ENCODE results near the gene KIF19.

Gene KIF19

GRCh38 chr17:74325376-74325742 lies 667 bp upstream of the KIF19 start:
- no peaks in the 10 kb centered on the region for H3K36me3 ChIP-seq (replicated peaks)
- in situ Hi-C loops (cut with HindIII; ENCODE audit: low pct_ligation_motif_present, low sequenced_read_pairs): no loop called here
- H3K27me3 ChIP-seq (replicated peaks): peaks cover 8% of the 10 kb centered on the region
- no peak for TF ChIP-seq CTCF (IDR thresholded peaks at IDR 0.05; ENCODE audit: low read depth, low read length, missing control alignments)
- no peak for DNase-seq
- H3K4me3 ChIP-seq (ENCODE audit: low read depth, low read length): no peak overlapping the region
- no peak overlapping the region for H3K27ac ChIP-seq

- no peak for DNase-seq
- no peak for TF ChIP-seq CTCF (IDR thresholded peaks at IDR 0.05; ENCODE audit: low read depth, low read length, missing control alignments)
- H3K4me3 ChIP-seq (ENCODE audit: low read depth, low read length): no peak overlapping the region
These were observed 480 bp downstream of the KIF19 start for GRCh38 chr17:74326506-74326905.

GRCh38 chr17:74328487-74328886 lies 2.5 kb downstream of the KIF19 start:
- Histone ChIP-seq H3K27me3 (replicated peaks) (peaks cover 8% of the 10 kb centered on the region), H3K27ac (no peak overlapping the region), H3K4me3 (ENCODE audit: low read depth, low read length) (no peak overlapping the region), H3K36me3 (replicated peaks) (no peaks in the 10 kb centered on the region)
- TF ChIP-seq CTCF (IDR thresholded peaks at IDR 0.05; ENCODE audit: low read depth, low read length, missing control alignments): no peak
- in situ Hi-C loops (cut with HindIII; ENCODE audit: low pct_ligation_motif_present, low sequenced_read_pairs): no loop called here
- no peak for DNase-seq

More at GRCh38 chr17:74326506-74326905, 480 bp downstream of the KIF19 start:
- H3K27ac ChIP-seq: no peak overlapping the region
- H3K36me3 ChIP-seq (replicated peaks): no peaks in the 10 kb centered on the region
- peaks cover 8% of the 10 kb centered on the region for H3K27me3 ChIP-seq (replicated peaks)
- in situ Hi-C loops (cut with HindIII; ENCODE audit: low pct_ligation_motif_present, low sequenced_read_pairs): no loop called here

GRCh38 chr17:74329378-74329777 lies 3.4 kb downstream of the KIF19 start:
- H3K36me3 ChIP-seq (replicated peaks): no peaks in the 10 kb centered on the region
- H3K27me3 ChIP-seq (replicated peaks): peaks cover 8% of the 10 kb centered on the region
- no peak overlapping the region for H3K4me3 ChIP-seq (ENCODE audit: low read depth, low read length)
- TF ChIP-seq CTCF (IDR thresholded peaks at IDR 0.05; ENCODE audit: low read depth, low read length, missing control alignments): no peak
- in situ Hi-C loops (cut with HindIII; ENCODE audit: low pct_ligation_motif_present, low sequenced_read_pairs): no loop called here
- DNase-seq: no peak
- no peak overlapping the region for H3K27ac ChIP-seq

GRCh38 chr17:74330446-74330845 lies 4.4 kb downstream of the KIF19 start:
- Histone ChIP-seq H3K27ac (no peak overlapping the region), H3K4me3 (ENCODE audit: low read depth, low read length) (no peak overlapping the region), H3K36me3 (replicated peaks) (no peaks in the 10 kb centered on the region), H3K27me3 (replicated peaks) (peaks cover 8% of the 10 kb centered on the region)
- TF ChIP-seq CTCF (IDR thresholded peaks at IDR 0.05; ENCODE audit: low read depth, low read length, missing control alignments): no peak
- DNase-seq: no peak
- in situ Hi-C loops (cut with HindIII; ENCODE audit: low pct_ligation_motif_present, low sequenced_read_pairs): no loop called here

- TF ChIP-seq CTCF (IDR thresholded peaks at IDR 0.05; ENCODE audit: low read depth, low read length, missing control alignments): no peak
- no peak overlapping the region for H3K27ac ChIP-seq
- H3K4me3 ChIP-seq (ENCODE audit: low read depth, low read length): no peak overlapping the region
- DNase-seq: no peak
- no peaks in the 10 kb centered on the region for H3K27me3 ChIP-seq (replicated peaks)
- in situ Hi-C loops (cut with HindIII; ENCODE audit: low pct_ligation_motif_present, low sequenced_read_pairs): no loop called here
- no peaks in the 10 kb centered on the region for H3K36me3 ChIP-seq (replicated peaks)
These were observed 6.1 kb downstream of the KIF19 start for GRCh38 chr17:74332017-74332650.
